Activated CD4-positive, alpha-beta T cell treated with anti-CD3 and anti-CD28 coated beads, Interleukin-2, amount 50 U/mL, for 48 hours (primary cell): ENCODE measurements around the gene MRPL54.
"Not testable (repeated sequence)": the region's sequence is repeated elsewhere in the genome, so short reads cannot be mapped to it uniquely, and the experiment has no call there.

Source experiments
- DNase-seq, 2 experiments: peaks; one replicate each; pipeline ENCODE4 v3.0.0-alpha.2; 2020

The MRPL54 gene

DNA sequence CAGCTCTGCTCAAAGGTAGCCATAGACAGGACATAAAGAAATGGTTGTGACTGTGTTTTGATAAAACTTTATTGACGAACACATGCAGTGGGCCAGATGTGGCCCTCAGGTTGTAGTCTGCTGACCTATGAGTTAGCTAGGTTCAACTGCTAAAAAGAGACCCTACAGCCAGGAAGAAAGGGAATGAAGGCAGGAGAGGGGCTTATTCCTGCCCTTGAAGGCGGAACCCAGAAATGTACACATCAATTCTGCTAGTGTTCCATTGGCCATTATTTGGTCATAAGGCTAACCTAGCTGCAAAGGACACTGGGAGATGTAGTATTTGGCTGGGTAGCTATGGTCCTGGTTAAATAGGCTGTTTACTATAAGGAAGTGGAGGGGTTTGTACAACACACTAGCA is 19.0 kb upstream of the MRPL54 start:
- no peak for DNase-seq

DNA sequence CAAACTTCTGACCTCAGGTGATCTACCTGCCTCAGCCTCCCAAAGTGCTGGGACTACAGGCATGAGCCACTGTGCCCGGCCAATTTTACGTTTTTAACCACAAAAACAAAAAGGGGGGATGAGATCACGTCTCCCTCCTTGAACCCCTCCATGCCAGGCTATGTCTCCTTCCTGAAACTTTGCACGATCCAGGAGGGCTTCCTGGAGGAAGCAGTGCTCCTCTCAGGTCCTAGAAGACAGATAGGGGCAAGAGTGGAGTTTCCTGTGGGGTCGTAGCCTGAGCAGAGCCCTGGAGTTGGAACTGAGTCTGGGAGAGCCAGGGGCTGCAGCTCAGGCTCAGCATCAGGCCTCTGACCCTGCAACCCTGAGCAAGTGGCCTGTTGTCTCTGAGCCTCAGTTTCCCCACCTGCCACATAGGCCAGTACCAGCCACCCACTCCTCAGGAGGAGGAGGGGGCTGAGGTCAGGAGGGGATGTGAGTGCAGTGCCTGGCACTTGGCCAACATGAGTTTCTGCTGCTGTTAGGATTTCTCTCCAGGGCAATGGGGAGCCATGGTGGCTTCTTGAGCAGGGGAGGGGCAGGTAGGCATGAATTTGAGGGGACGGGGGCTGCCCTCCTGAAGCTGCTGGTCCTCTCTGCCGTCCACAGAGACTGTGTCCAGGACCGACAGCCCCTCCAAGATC is 17.0 kb upstream of the MRPL54 start:
- no peak for DNase-seq

GRCh38 chr19:3746371-3747056 is 16.0 kb upstream of the MRPL54 start:
- DNase-seq: no peak

GRCh38 chr19:3748965-3749364 is 13.5 kb upstream of the MRPL54 start:
- DNase-seq: no peak

DNA sequence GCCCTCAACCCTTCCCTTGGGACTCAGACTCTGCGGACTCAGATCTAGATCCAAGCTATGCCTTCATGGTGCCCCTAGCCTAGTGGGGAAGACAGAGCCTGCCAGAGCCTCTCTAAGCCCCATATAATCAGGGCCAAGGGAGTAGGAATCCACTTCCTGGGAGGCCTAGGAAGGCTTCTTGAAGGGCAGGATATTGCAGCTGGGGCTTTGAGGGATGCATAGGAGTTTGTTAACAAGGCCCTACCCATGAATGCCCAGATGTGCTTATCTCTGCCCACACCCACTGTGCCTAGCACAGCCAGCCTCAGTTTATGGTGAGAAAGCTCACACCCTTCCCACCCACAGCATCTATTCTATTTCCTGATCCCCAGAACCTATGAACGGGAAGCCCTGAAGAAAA is 12.3 kb upstream of the MRPL54 start:
- no peak for DNase-seq

GRCh38 chr19:3751236-3751635 is 11.2 kb upstream of the MRPL54 start:
- no peak for DNase-seq

DNA sequence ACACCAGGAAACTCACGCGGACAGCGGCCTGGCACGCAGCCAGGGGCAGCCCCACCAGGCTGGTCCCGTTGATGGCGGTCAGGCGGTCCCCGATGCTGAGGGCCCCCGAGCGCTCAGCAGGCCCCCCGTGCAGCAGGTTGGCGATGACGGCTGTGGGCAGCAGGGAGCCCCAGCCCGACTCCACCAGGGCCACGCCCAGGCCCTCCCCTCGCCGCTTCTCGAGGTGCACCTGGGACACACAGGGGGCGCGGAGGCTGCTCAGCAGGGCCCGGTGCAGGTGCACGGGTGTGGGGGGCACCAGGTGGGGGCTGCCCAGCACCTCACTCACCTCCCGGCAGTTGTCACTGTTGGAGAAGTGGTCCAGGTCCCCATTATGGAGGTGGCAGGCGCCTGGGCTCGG is 10.0 kb upstream of the MRPL54 start:
- no peak for DNase-seq

- no peak for DNase-seq
These were observed 8.7 kb upstream of the MRPL54 start for GRCh38 chr19:3753631-3754410.

- DNase-seq: not testable (repeated sequence)
These were observed 4.8 kb upstream of the MRPL54 start for GRCh38 chr19:3757705-3758104.

DNA sequence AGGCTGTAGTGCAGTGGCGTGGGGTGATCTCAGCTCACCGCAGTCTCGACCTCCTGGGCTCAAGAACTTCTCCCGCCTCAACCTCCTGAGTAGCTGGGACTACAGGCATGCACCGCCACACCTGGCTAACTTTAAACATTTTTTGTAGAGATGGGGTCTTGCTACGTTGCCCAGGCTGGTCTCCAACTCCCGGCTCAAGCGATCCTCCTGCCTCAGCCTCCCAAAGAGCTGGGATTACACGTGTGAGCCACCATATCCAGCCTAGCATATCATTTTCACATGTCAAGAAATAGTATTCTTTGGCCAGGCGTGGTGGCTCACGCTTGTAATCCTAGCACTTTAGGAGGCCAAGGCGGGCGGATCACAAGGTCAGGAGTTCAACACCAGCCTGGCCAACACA is 4.2 kb upstream of the MRPL54 start:
- not testable (repeated sequence) for DNase-seq

DNA sequence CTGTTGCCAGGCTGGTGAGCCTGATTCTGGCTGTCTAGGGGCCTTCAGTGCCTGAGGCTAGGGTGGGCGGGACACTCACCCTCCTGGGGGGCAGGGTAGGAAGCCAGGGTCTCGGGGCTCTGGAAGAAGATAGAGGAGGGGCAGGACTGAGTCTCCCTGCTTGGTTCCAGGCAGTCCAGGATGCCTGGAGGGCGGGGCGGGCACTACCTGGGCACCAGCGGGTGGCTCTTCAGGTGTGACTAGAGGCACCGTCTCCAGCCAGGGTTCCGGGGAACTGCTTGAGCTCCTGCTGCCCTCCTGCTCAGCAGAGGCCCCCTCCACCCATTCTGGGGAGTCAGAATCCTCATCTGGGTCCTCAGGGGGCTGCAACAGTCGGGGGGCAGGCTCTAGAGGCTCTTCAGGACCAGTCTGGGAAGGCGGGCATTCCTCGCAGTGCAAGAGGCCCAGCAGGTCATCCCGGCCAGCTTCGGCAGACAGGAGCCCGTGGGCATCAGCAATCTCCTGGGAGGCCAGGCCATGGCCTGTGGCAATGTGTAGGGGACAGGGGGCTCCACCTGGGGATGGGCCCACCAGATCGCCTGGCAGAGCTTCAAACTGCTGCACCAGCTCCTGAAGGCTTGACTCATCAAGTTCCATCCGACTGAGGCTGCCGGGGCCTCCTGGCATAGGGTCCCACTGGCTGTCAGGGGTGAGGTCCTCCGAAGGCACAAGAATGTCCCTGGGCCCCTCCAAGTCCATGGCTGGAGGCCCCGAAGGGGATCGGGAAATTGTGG is 2.8 kb upstream of the MRPL54 start:
- no peak for DNase-seq

DNA sequence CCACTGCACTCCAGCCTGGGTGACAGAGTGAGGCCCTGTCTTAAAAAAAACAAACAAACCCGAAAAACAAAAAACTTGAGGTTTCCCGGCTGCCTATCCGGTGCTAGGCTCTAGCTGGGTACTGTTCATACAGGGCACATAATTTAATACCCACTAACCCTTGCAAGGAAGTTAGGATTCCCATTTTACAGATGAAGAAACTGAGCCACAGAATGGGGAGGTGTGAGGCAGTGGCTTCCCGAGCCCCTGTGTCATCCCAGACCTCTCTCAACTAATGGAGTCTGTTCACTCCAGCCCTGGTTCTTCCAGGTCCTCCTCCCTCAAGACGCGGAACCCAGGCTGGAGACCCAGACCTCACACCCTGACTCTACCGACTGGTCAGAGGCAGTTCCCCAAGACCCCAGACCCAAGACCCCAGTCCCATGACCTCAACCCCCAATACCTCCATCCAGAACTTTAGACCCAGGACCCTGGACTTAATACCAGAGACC is 1.6 kb upstream of the MRPL54 start:
- DNase-seq: peak; percentile 23 to 24

DNA sequence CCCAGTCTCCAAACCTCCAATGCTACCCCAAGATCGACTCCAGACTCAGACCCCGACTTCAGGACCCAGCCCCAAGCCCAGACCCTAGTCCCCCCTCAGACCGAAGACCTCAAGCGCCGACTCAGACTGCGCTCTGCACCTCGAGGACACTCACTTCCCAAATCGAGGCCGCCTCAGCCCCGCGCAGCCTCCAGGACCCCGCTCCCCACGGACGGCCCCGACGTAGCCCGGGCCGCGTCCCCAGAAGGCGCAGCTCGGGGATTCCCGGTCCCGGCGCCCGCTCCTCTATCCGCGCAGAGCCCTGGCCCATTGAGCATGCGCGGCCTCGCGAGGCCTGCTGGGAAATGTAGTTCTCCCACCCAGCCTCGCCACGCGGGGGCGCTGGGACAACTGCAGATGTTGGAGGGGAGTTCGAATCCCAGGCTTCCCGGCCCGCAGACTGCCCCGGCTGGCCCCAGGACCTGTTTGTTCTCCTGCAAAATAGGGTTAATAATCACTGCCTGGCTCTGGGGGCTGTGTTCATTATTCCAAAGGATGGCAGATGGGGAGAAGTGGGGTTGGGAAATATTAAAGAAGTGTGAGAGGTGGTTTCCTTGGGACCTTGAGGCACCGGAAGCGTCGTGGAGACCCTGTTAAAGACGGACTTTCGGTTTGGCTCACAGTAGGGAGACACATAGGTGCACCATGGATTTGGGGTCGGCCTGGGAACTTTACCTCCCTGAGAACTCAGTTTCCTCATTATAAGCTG is 926 bp upstream of the MRPL54 start, which contains the start of gene APBA3:
Gene APBA3 (minus strand): TSS at position 311 of the 748 bp plus-strand sequence. CDS start 1,428 bp downstream, outside the sequence.
- peak; percentile 97 to 98 for DNase-seq

GRCh38 chr19:3762130-3762473 is 380 bp upstream of the MRPL54 start:
- no peak for DNase-seq

GRCh38 chr19:3765121-3765520 is 2.6 kb downstream of the MRPL54 start:
- DNase-seq: no peak

GRCh38 chr19:3765757-3766156 is 3.3 kb downstream of the MRPL54 start:
- not testable (repeated sequence) for DNase-seq

DNA sequence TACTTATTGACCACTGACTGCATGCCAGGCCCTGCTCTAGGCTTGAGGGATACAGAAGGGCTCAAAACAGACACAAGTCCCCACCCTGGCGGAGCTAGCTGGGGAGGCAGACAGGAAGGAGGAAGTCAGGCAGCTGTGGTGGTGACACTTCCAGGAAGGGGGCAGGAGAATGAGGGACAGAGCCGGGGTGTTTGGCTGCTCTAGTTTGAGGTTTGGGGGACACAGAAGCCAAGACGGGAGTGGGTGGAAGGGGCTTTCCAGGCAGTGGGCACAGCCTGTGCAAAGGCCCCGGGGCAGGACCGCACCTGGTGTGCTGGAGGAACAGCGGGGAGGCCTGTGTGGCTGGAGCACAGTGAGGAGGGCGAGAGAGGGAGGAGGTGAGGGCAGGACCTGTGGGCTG is 4.0 kb downstream of the MRPL54 start:
- DNase-seq: no peak

- DNase-seq: no peak
These were observed 4.6 kb downstream of the MRPL54 start for GRCh38 chr19:3767050-3767449.

- DNase-seq: no peak
These were observed 5.7 kb downstream of the MRPL54 start for GRCh38 chr19:3768015-3768747.

DNA sequence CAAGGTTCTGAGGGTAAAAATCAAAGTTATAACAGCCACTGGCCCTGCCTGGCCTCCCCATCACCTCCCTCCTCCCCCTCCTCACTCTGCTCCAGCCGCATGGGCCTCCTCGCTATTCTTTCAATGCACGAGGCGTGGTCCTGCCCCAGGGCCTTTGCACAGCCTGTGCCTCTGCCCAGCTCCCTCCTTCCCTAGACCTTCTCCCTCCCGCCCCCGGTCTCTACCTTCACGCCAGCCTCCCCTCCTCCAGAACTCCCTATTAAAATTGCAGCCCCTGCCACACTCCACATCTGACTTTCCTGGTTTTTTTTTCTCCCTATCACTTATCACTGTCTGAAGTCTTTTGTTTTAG is 6.2 kb downstream of the MRPL54 start:
- DNase-seq: no peak

GRCh38 chr19:3769494-3769893 is 7.0 kb downstream of the MRPL54 start:
- no peak for DNase-seq
